ENCODE measurements around the gene ZNF718. TPM values are rescaled to one million over a fixed set of nuclear protein-coding genes. Genes with fewer than 3 reads are reported as not detected.
"Not testable (repeated sequence)": the region's sequence is repeated elsewhere in the genome, so short reads cannot be mapped to it uniquely, and the experiment has no call there.

ZNF718 gene
- total RNA-seq, 1 donor from 2014 or later: 10.3 TPM

- H3K9me3 Mint-ChIP-seq (ENCODE audit: low read depth): peaks cover 44% of the 10 kb centered on the region
Measured at GRCh38 chr4:206054-206453, 81.8 kb downstream of the ZNF718 start.

GRCh38 chr4:208416-209096 is 84.3 kb downstream of the ZNF718 start:
- H3K9me3 Mint-ChIP-seq (ENCODE audit: low read depth): peaks cover 36% of the 10 kb centered on the region
- H3K27ac Mint-ChIP-seq; H3K27me3 Mint-ChIP-seq; H3K4me1 Mint-ChIP-seq (ENCODE audit: low read depth); DNase-seq (ENCODE audit: low spot score, unreplicated experiment); H3K4me3 Mint-ChIP-seq (ENCODE audit: low read depth): not testable (repeated sequence)
- peaks cover 21% of the 10 kb centered on the region for H3K36me3 Mint-ChIP-seq (ENCODE audit: insufficient read depth)

More at GRCh38 chr4:206054-206453, 81.8 kb downstream of the ZNF718 start:
- H3K36me3 Mint-ChIP-seq (ENCODE audit: insufficient read depth): peaks cover 31% of the 10 kb centered on the region
- H3K27me3 Mint-ChIP-seq: no peaks in the 10 kb centered on the region
- no peaks in the 10 kb centered on the region for H3K4me1 Mint-ChIP-seq (ENCODE audit: low read depth)
- TF ChIP-seq CTCF (IDR thresholded peaks at IDR 0.05; ENCODE audit: unreplicated experiment): no peak
- no peak overlapping the region for H3K4me3 Mint-ChIP-seq (ENCODE audit: low read depth)
- no peak overlapping the region for H3K27ac Mint-ChIP-seq
- no peak for DNase-seq (ENCODE audit: low spot score, unreplicated experiment)

GRCh38 chr4:211033-211511 is 86.8 kb downstream of the ZNF718 start:
- no peak overlapping the region for H3K27ac Mint-ChIP-seq
- peaks cover 17% of the 10 kb centered on the region for H3K36me3 Mint-ChIP-seq (ENCODE audit: insufficient read depth)
- no peaks in the 10 kb centered on the region for H3K27me3 Mint-ChIP-seq
- H3K4me1 Mint-ChIP-seq (ENCODE audit: low read depth): peaks cover 3% of the 10 kb centered on the region
- H3K4me3 Mint-ChIP-seq (ENCODE audit: low read depth): no peak overlapping the region
- no peak for DNase-seq (ENCODE audit: low spot score, unreplicated experiment)
- H3K9me3 Mint-ChIP-seq (ENCODE audit: low read depth): peaks cover 33% of the 10 kb centered on the region
- TF ChIP-seq CTCF (IDR thresholded peaks at IDR 0.05; ENCODE audit: unreplicated experiment): no peak

- peak overlapping the region; percentile 52 for H3K27ac Mint-ChIP-seq
- peak; percentile 24 for DNase-seq (ENCODE audit: low spot score, unreplicated experiment)
- peaks cover 3% of the 10 kb centered on the region for H3K4me1 Mint-ChIP-seq (ENCODE audit: low read depth)
- H3K4me3 Mint-ChIP-seq (ENCODE audit: low read depth): peak overlapping the region; percentile 76
- no peak for TF ChIP-seq CTCF (IDR thresholded peaks at IDR 0.05; ENCODE audit: unreplicated experiment)
- H3K36me3 Mint-ChIP-seq (ENCODE audit: insufficient read depth): peaks cover 12% of the 10 kb centered on the region
- H3K9me3 Mint-ChIP-seq (ENCODE audit: low read depth): peaks cover 27% of the 10 kb centered on the region
- no peaks in the 10 kb centered on the region for H3K27me3 Mint-ChIP-seq
Measured at GRCh38 chr4:212438-213188, 88.3 kb downstream of the ZNF718 start.

- not testable (repeated sequence) for H3K36me3 Mint-ChIP-seq (ENCODE audit: insufficient read depth); H3K27ac Mint-ChIP-seq; H3K27me3 Mint-ChIP-seq; DNase-seq (ENCODE audit: low spot score, unreplicated experiment); H3K4me1 Mint-ChIP-seq (ENCODE audit: low read depth)
- peaks cover 23% of the 10 kb centered on the region for H3K9me3 Mint-ChIP-seq (ENCODE audit: low read depth)
- peak overlapping the region; percentile 76 for H3K4me3 Mint-ChIP-seq (ENCODE audit: low read depth)
Measured at GRCh38 chr4:213189-213535, 88.9 kb downstream of the ZNF718 start.

Other genes with a start within 250 kb of the ZNF718 start
- gene ZNF595, start 71.2 kb upstream of the ZNF718 start, total RNA-seq: 9.1 and 9.5 TPM in 2 replicates
- gene ZNF732, start 181.0 kb downstream of the ZNF718 start, total RNA-seq: 2.2 TPM in 2 replicates
- 30.9 and 32.5 TPM in 2 replicates for gene ZNF141, start 213.3 kb downstream of the ZNF718 start, total RNA-seq

Data from progenitor cell of endocrine pancreas (in vitro differentiated cells).